ENCODE measurements around the gene CES2.
A peak's percentile ranks its signal among the peaks of the same experiment; 100 is the strongest.
"Not testable (repeated sequence)": the region's sequence is repeated elsewhere in the genome, so short reads cannot be mapped to it uniquely, and the experiment has no call there.

Gene CES2

DNA sequence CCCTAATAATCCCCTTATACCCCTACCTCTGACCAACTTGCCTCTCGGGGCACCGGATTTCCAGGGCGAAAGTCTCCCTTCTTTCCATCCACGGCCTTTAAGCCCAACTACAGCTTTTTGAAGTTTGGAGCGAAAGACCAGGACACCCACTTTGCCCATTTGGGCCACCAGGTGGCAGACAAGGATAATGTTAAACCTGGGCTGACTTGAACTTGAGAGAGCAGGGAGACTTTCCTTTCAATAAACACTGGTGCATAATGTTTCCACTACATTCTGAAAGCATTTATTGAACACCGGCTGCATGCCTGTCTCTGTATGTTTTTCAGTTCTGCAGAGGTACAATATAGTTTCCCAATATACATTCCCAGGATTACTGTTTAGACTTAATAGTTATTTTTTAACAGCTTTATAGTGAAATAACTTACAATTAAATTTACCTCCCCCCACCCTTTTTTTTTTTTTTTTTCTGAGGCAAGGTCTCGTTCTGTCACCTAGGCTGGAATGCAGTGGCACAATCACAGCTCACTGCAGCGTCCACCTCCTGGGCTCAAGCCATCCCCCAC, 18.9 kb downstream of the CES2 start:
- no peak overlapping the region for H3K4me3 ChIP-seq
- DNase-seq (ENCODE audit: low read depth, low spot score), result no peak
- TF ChIP-seq EZH2 (IDR thresholded peaks at IDR 0.05) (no peak), POLR2AphosphoS5 (IDR thresholded peaks at IDR 0.05; ENCODE audit: borderline replicate concordance, low read depth, low read length) (no peak), FOXP2 (optimal IDR thresholded peaks at IDR 0.05; ENCODE audit: control extremely low read depth, extremely low read length, insufficient read depth) (no peak)

DNA sequence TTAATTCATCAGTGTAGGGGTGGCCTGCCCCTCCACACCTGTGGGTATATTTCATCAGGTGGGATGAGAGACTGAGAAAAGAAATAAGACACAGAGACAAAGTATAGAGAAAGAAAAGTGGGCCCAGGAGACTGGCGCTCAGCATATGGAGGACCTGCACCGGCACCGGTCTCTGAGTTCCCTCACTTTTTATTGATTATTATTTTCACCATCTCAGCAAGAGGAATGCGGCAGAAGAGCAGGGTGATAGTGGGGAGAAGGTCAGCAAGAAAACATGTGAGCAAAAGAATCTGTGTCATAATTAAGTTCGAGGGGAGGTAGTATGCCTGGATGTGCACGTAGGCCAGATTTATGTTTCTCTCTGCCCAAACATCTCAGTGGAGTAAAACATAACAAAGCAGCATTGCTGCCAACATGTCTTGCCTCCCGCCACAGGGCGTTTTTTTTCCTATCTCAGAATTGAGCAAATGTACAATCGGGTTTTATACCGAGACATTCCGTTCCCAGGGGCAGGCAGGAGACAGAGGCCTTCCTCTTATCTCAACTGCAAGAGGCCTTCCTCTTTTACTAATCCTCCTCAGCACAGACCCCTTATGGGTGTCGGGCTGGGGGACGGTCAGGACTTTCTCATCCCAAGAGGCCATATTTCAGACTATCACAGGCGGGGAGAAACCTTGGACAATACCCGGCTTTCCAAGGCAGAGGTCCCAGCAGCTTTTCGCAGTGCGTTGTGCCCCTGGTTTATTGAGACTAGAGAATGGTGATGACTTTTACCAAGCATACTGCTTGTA, 20.2 kb downstream of the CES2 start:
- not testable (repeated sequence) for H3K36me3 ChIP-seq (ENCODE audit: insufficient read depth, low read length); H3K9ac ChIP-seq (ENCODE audit: insufficient read length); H3K9me3 ChIP-seq (ENCODE audit: low read depth, low read length); H3K4me3 ChIP-seq; H3K27ac ChIP-seq; DNase-seq (ENCODE audit: low read depth, low spot score)

More for the DNA sequence above, 18.9 kb downstream of the CES2 start:
- H3K36me3 ChIP-seq (ENCODE audit: insufficient read depth, low read length), result no peaks in the 10 kb centered on the region
- no peak overlapping the region for H3K27ac ChIP-seq
- no peaks in the 10 kb centered on the region for H3K9me3 ChIP-seq (ENCODE audit: low read depth, low read length)
- H3K9ac ChIP-seq (ENCODE audit: insufficient read length), result no peak overlapping the region

DNA sequence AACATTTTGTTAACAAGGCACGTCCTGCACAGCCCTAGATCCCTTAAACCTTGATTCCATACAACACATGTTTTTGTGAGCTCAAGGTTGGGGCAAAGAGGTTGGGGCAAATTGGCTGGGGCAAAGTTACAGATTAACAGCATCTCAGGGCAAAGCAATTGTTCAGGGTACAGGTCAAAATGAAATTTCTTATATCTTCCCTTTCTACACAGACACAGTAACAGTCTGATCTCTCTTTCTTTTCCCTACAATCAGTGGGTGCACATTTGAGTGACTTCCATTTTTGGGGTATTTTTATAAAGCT, 20.8 kb downstream of the CES2 start:
- not testable (repeated sequence) for H3K9me3 ChIP-seq (ENCODE audit: low read depth, low read length); H3K36me3 ChIP-seq (ENCODE audit: insufficient read depth, low read length); H3K27ac ChIP-seq; H3K4me3 ChIP-seq; H3K9ac ChIP-seq (ENCODE audit: insufficient read length); DNase-seq (ENCODE audit: low read depth, low spot score)

DNA sequence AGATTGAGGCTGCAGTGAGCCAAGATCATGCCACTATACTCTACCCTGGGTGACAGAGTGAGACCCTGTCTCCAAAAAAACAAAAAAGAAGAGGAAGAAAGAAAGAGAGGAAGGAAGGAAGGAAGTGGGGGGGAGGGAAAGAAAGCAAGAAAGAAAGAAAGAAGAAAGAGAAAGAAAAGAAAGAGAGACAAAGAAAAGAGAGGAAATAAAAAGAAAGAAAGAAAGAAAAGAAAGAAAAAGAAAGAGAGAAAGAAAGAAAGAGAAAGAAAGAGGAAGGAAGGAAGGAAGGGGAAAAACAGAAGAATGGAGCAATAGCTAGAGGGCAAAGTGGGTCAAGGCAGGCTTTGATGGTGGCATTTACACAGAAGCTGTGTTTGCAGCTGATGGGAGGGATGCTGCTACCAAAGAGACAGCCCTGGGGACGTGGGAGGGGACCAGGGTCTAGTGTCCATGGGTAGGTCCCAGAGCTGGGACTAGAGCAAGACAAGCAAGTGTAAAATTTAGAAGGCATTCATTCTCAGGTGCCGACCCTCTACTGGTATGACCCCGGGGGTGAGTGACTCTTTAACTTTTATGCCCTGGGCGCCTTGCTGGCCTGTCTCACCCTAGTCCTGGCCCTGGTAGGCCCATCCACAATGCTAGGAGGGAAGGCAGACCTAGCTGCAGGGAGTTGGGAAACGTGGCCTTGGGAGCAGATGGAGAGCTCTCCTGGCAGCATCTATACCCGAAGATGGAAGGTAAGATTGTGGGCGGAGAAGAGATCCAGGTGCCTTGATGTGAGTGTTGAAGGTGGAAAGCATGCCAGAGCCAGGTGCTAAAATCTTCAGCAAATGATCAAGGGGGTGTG, 23.8 kb downstream of the CES2 start:
- Histone ChIP-seq H3K4me3 (no peak overlapping the region), H3K27ac (no peak overlapping the region), H3K36me3 (ENCODE audit: insufficient read depth, low read length) (no peaks in the 10 kb centered on the region), H3K9ac (ENCODE audit: insufficient read length) (no peak overlapping the region), H3K9me3 (ENCODE audit: low read depth, low read length) (no peaks in the 10 kb centered on the region)
- TF ChIP-seq POLR2AphosphoS5 (IDR thresholded peaks at IDR 0.05; ENCODE audit: borderline replicate concordance, low read depth, low read length) (no peak), FOXP2 (optimal IDR thresholded peaks at IDR 0.05; ENCODE audit: control extremely low read depth, extremely low read length, insufficient read depth) (no peak), EZH2 (IDR thresholded peaks at IDR 0.05) (no peak)
- DNase-seq (ENCODE audit: low read depth, low spot score), result no peak

DNA sequence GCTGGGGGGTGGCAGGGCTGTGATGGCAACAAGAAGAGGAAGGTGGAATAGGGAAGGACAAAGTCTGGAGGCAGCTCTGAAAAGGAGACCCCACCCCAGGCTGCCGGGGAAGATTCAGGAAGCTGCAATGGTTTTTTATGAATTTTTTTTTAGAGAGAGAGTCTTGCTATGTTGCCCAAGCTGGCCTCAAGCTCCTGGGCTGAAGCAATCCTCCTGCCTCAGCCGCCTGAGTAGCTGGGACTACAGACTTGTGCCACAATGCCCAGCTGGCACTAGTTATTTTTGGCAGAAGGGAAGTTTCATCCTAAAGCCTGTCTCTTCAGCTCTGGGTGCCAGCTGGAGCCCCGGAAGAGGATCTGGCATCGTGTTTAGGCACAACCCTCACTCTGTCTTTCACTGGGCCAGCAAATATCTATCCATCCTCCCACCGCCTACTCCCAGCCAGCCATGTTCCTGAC, 24.4 kb downstream of the CES2 start:
- H3K9me3 ChIP-seq (ENCODE audit: low read depth, low read length), result no peaks in the 10 kb centered on the region
- TF ChIP-seq FOXP2 (optimal IDR thresholded peaks at IDR 0.05; ENCODE audit: control extremely low read depth, extremely low read length, insufficient read depth), result no peak
- TF ChIP-seq POLR2AphosphoS5 (IDR thresholded peaks at IDR 0.05; ENCODE audit: borderline replicate concordance, low read depth, low read length), result no peak
- no peak for TF ChIP-seq EZH2 (IDR thresholded peaks at IDR 0.05)
- H3K27ac ChIP-seq, result no peak overlapping the region
- no peak overlapping the region for H3K9ac ChIP-seq (ENCODE audit: insufficient read length)
- H3K4me3 ChIP-seq, result no peak overlapping the region
- no peak for DNase-seq (ENCODE audit: low read depth, low spot score)
- H3K36me3 ChIP-seq (ENCODE audit: insufficient read depth, low read length), result no peaks in the 10 kb centered on the region

DNA sequence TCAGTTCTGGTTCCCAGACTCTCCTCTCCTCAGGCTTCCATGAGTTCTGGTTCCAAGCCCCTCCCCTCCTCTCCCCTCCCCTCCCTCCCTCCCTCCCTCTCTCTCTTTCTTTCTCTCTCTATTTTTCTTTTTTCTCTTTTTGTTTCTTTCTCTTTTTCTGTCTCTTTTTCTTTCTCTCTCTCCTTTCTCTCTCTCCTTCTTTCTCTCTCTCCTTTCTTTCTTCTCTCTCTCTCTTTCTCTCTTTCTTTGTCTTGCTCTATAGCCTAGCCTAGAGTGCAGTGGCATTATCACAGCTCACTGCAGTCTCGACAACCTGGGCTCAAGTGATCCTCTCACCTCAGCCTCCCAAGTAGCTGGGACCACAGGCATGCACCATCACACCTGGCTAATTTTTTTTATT, 25.0 kb downstream of the CES2 start:
- Histone ChIP-seq H3K36me3 (ENCODE audit: insufficient read depth, low read length) (no peaks in the 10 kb centered on the region), H3K9ac (ENCODE audit: insufficient read length) (no peak overlapping the region), H3K27ac (no peak overlapping the region), H3K9me3 (ENCODE audit: low read depth, low read length) (no peaks in the 10 kb centered on the region), H3K4me3 (no peak overlapping the region)
- DNase-seq (ENCODE audit: low read depth, low spot score), result no peak
- TF ChIP-seq FOXP2 (optimal IDR thresholded peaks at IDR 0.05; ENCODE audit: control extremely low read depth, extremely low read length, insufficient read depth), result no peak
- TF ChIP-seq EZH2 (IDR thresholded peaks at IDR 0.05), result no peak
- no peak for TF ChIP-seq POLR2AphosphoS5 (IDR thresholded peaks at IDR 0.05; ENCODE audit: borderline replicate concordance, low read depth, low read length)

DNA sequence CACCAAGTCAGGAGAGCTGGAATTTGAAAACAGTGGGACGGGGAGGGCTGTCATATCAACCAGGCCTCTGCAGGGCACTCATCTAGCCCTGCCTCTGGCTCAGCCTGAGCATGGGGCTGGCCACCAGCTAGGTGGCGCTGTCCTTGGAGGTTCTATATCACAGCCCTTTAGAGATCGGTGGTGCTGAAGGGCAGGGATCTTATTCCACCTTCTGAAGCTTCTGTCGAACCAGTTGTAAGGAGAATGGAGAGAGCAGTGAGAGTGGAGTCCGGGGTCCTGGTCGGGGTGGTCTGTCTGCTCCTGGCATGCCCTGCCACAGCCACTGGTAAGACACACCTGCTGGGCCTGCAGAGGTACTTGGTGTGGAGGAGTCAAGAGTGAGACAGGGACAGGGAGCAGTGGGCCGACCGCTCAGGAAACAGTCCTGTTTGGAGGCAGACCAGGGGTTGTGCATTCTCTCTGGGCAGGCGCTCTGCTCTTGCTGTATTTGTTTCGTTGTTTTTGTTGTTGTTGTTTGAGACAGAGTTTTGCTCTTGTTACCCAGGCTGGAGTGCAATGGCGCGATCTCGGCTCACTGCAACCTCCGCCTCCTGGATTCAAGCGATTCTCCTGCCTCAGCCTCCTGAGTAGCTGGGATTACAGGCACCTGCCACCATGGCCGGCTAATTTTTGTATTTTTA, 25.9 kb downstream of the CES2 start, which contains the start of gene CES3:
TSS of gene CES3 (plus strand) at position 202 of the 680 bp plus-strand sequence. CDS start at position 244, 42 bp downstream.
- H3K27ac ChIP-seq, result no peak within 1 kb of the TSS
- no peak for DNase-seq (ENCODE audit: low read depth, low spot score)
- no peaks in the 10 kb centered on the region for H3K36me3 ChIP-seq (ENCODE audit: insufficient read depth, low read length)
- no peak for TF ChIP-seq POLR2AphosphoS5 (IDR thresholded peaks at IDR 0.05; ENCODE audit: borderline replicate concordance, low read depth, low read length)
- no peak for TF ChIP-seq EZH2 (IDR thresholded peaks at IDR 0.05)
- peak within 1 kb of the TSS; percentile 68 for H3K4me3 ChIP-seq
- no peaks in the 10 kb centered on the region for H3K9me3 ChIP-seq (ENCODE audit: low read depth, low read length)
- H3K9ac ChIP-seq (ENCODE audit: insufficient read length), result no peak within 1 kb of the TSS

DNA sequence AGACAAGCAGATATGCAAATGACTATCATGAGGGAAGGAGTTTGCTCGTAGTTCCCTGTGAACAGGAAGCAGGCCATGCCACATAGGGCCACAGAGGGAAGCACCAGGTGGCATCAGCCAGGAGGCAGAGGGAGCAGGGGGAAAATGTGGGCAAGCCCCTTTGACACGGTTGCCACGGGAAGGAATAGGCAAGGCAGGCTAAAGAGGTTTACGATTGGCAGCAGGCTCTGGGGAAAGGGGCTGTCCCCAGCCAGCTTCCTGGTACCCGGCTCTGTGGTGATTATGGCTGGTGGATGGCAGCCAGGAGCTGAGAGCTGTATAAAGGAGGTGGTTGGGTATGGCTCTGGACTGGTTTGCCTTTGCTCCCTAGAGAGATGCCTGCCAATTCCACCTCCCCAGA, 26.6 kb downstream of the CES2 start:
- Histone ChIP-seq H3K9me3 (ENCODE audit: low read depth, low read length) (no peaks in the 10 kb centered on the region), H3K4me3 (no peak overlapping the region), H3K36me3 (ENCODE audit: insufficient read depth, low read length) (no peaks in the 10 kb centered on the region), H3K27ac (no peak overlapping the region), H3K9ac (ENCODE audit: insufficient read length) (no peak overlapping the region)
- no peak for TF ChIP-seq POLR2AphosphoS5 (IDR thresholded peaks at IDR 0.05; ENCODE audit: borderline replicate concordance, low read depth, low read length)
- no peak for TF ChIP-seq EZH2 (IDR thresholded peaks at IDR 0.05)
- no peak for TF ChIP-seq FOXP2 (optimal IDR thresholded peaks at IDR 0.05; ENCODE audit: control extremely low read depth, extremely low read length, insufficient read depth)
- no peak for DNase-seq (ENCODE audit: low read depth, low spot score)

Measured in SK-N-MC (cell line).